Spleen (tissue), 11 donors: ENCODE data around the gene TUG1. TPM values are rescaled to one million over a fixed set of nuclear protein-coding genes. Genes with fewer than 3 reads are reported as not detected.

ENCODE experiments used
- DNase-seq: peaks from one replicate; pipeline ENCODE4 v3.0.0-alpha.2; 2020
- H3K27ac ChIP-seq, 8 donors: fragments of 200-600 bp; sonication (generic) in 7 of 8; 1 replicate in 4 of 8; 2 replicates in 4 of 8; pipeline versions ENCODE4 v1.5.0 to v1.8.0; 2016 to 2021; ENCODE audit warnings: inconsistent platforms in 4 of 8, mild to moderate bottlenecking in 4 of 8, moderate library complexity in 1 of 8
- H3K27me3 ChIP-seq, 7 donors: fragments of 200-600 bp; sonication (generic) in 6 of 7; replicated peaks in 1 of 7; 1 replicate in 4 of 7; 2 replicates in 3 of 7; pipeline versions ENCODE4 v1.5.0 to v1.8.0; 2016 to 2021; ENCODE audit warnings: inconsistent platforms in 3 of 7, mild to moderate bottlenecking in 1 of 7
- H3K36me3 ChIP-seq, 6 donors: fragments of 200-600 bp; sonication (generic) in 5 of 6; 1 replicate in 4 of 6; 2 replicates in 2 of 6; pipeline versions ENCODE4 v1.5.0 to v1.8.0; 2016 to 2021; ENCODE audit warnings: inconsistent platforms in 2 of 6
- H3K4me1 ChIP-seq, 6 donors: fragments of 200-600 bp; sonication (generic) in 5 of 6; 1 replicate in 3 of 6; 2 replicates in 3 of 6; pipeline versions ENCODE4 v1.5.0 to v1.8.0; 2016 to 2021; ENCODE audit warnings: inconsistent platforms in 3 of 6
- H3K4me3 ChIP-seq, 8 donors: fragments of 200-600 bp; sonication (generic) in 7 of 8; 1 replicate in 4 of 8; 2 replicates in 4 of 8; pipeline versions ENCODE4 v1.5.0 to v1.8.0; 2016 to 2021; ENCODE audit warnings: inconsistent platforms in 4 of 8, mild to moderate bottlenecking in 4 of 8, moderate library complexity in 2 of 8
- H3K9me3 ChIP-seq, 8 donors: fragments of 200-600 bp; sonication (generic) in 7 of 8; 1 replicate in 4 of 8; 2 replicates in 4 of 8; pipeline versions ENCODE4 v1.5.0 to v1.8.0; 2016 to 2021; ENCODE audit warnings: inconsistent platforms in 4 of 8
- POLR2A ChIP-seq, 3 donors: fragments of 450-650 bp; IDR thresholded peaks; one replicate each; pipeline ENCODE4 v1.5.1; 2017; ENCODE audit warnings: antibody characterized with exemption in 3 of 3, mild to moderate bottlenecking in 1 of 3
- POLR2AphosphoS5 ChIP-seq, 3 donors: sonication (generic); formaldehyde crosslinking; IDR thresholded peaks; one replicate each; pipeline ENCODE4 v1.5.1; 2017; ENCODE audit warnings: antibody characterized with exemption in 3 of 3
- WGBS, 5 donors: extraction: QIAGEN DNeasy Blood & Tissue Kit in 3 of 5; methylation state at CpG; one replicate each; pipeline versions ENCODE4 v1.1.5 to v1.1.7; 2013 to 2018; 5-methylcytosine and 5-hydroxymethylcytosine counted together
- intact Hi-C: fragments of 100-400 bp; cut with DNase I; formaldehyde crosslinking; loops from one replicate; pipeline ENCODE4 v1.15.0; 2023; ENCODE audit warnings: low total_unique reads
- polyA plus RNA-seq, 3 donors: library from polyadenylated mRNA; stranded (reverse); fragments of 200-250 nt; gene quantifications; one replicate each; pipeline ENCODE4 v1.2.1, GENCODE V29; 2013
- total RNA-seq, 7 donors: library from RNA; depleted of rRNA in 3 of 7; stranded (reverse); fragments of >200 nt in 3 of 7; fragmentation: NEBNext Ultra II Directional in 4 of 7; extraction: Animal tissue kit (Norgen Biotek cat#: 25700) in 4 of 7; gene quantifications; one replicate each; pipeline versions ENCODE4 v1.1.0 to v1.2.1, GENCODE V29; 2016 to 2021
- TF ChIP-seq, protein P1 (sequence below), 11 experiments: fragments of 200-600 bp in 7 of 11; fragments of 450-650 bp in 4 of 11; sonication (generic) in 4 of 11; IDR thresholded peaks in 8 of 11; conservative IDR thresholded peaks in 3 of 11; 1 replicate in 7 of 11; 2 replicates in 4 of 11; pipeline versions ENCODE4 v1.4.0 to v1.8.0; 2016 to 2021; ENCODE audit warnings: antibody characterized with exemption in 11 of 11, inconsistent platforms in 4 of 11, mild to moderate bottlenecking in 1 of 11
- donor health status: healthy with polysubstance abuse.
- donor health status: DM: no; HTN: no; CAD: no; lungs with moderate emphysema.
- donor health status: DM: no; HTN: no; CAD: no.
- donor health status: Bipolar disorder and iron deficiency.
- donor health status: healthy.
- donor health status: DM: no; HTN: no; CAD: no.
- donor health status: DM: yes; HTN: yes; CAD: no.

TUG1 gene
- total and polyA plus RNA-seq, 10 donors = 23.3 to 127 (median 85.0) TPM

DNA sequence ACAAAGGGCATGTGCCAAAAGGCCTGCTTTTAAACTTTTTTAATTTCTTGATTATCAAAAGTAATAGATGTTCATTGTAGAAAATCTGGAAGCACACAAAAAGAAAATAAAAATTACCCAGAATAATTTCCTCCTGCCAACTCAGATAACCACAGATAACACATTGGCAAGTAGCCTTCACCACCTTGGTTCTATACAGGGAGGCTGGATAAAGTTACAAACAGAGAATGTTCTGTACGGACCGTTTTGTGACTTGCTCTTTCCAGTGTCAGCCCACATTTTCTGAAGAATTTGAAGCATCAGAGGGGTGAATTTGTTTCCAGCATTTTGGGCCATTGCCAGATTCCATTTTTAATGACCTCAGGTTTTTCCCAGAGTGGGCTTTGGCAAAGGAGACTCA is 23.5 kb downstream of the TUG1 start:
- DNase-seq = no peak
- no peak overlapping the region for H3K4me3 ChIP-seq
- 61 to 87% (median 72%) methylated on average over 2 of the region's 2 CpGs for WGBS, 5 donors
- no peaks in the 10 kb centered on the region for H3K27me3 ChIP-seq
- H3K4me1 ChIP-seq = peaks cover 0 to 12% (median 0%) of the 10 kb centered on the region in 6 donors
- no peaks in the 10 kb centered on the region for H3K36me3 ChIP-seq
- no peak overlapping the region for H3K27ac ChIP-seq
- peaks cover 0 to 50% (median 26%) of the 10 kb centered on the region in 8 donors for H3K9me3 ChIP-seq
- intact Hi-C loops = no loop called here
- TF ChIP-seq POLR2A (IDR thresholded peaks at IDR 0.05) (no peak), POLR2AphosphoS5 (IDR thresholded peaks at IDR 0.05) (no peak)
- TF ChIP-seq, protein P1, sequence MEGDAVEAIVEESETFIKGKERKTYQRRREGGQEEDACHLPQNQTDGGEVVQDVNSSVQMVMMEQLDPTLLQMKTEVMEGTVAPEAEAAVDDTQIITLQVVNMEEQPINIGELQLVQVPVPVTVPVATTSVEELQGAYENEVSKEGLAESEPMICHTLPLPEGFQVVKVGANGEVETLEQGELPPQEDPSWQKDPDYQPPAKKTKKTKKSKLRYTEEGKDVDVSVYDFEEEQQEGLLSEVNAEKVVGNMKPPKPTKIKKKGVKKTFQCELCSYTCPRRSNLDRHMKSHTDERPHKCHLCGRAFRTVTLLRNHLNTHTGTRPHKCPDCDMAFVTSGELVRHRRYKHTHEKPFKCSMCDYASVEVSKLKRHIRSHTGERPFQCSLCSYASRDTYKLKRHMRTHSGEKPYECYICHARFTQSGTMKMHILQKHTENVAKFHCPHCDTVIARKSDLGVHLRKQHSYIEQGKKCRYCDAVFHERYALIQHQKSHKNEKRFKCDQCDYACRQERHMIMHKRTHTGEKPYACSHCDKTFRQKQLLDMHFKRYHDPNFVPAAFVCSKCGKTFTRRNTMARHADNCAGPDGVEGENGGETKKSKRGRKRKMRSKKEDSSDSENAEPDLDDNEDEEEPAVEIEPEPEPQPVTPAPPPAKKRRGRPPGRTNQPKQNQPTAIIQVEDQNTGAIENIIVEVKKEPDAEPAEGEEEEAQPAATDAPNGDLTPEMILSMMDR (IDR thresholded peaks at IDR 0.05 in 8 of 11, conservative IDR thresholded peaks at IDR 0.05 in 3 of 11) = no peak

DNA sequence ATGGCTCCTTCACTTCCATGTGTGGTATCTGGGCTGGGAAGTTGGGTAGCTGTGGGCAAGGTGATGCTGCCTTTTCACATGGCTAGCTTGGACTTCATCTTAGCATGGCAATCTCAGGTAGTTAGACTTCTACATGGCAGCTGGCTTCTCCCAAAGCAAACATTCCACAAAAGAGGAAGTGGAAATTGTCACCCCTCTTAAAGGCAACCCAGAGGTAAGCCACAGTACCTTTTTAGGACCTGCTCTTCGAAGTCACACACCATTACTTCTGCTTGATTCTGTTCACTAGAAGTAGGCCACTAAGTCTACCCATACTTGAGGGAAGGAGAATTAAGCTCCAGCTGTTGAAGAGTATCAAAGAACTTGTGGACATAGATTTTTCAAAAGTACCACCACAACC is 25.9 kb downstream of the TUG1 start:
- no peak for DNase-seq
- TF ChIP-seq, protein P1 (IDR thresholded peaks at IDR 0.05 in 8 of 11, conservative IDR thresholded peaks at IDR 0.05 in 3 of 11) = no peak
- TF ChIP-seq POLR2A (IDR thresholded peaks at IDR 0.05) (no peak), POLR2AphosphoS5 (IDR thresholded peaks at IDR 0.05) (no peak)
- no peak overlapping the region for H3K4me3 ChIP-seq
- peaks cover 0 to 16% (median 3%) of the 10 kb centered on the region in 6 donors for H3K4me1 ChIP-seq
- H3K27ac ChIP-seq = no peak overlapping the region
- intact Hi-C loops = no loop called here
- H3K27me3 ChIP-seq = no peaks in the 10 kb centered on the region
- H3K9me3 ChIP-seq = peaks cover 0 to 26% (median 12%) of the 10 kb centered on the region in 8 donors
- no peaks in the 10 kb centered on the region for H3K36me3 ChIP-seq
- 46 to 56% (median 50%) methylated on average over 1 of the region's 1 CpG for WGBS, 5 donors

GRCh38 chr22:30996462-30996861 is 27.4 kb downstream of the TUG1 start:
- intact Hi-C loops = no loop called here

GRCh38 chr22:30998329-30998728 is 29.3 kb downstream of the TUG1 start:
- no peak overlapping the region for H3K27ac ChIP-seq
- no peaks in the 10 kb centered on the region for H3K9me3 ChIP-seq
- intact Hi-C loops = no loop called here
- WGBS, 5 donors = 48 to 87% (median 74%) methylated on average over 4 of the region's 4 CpGs
- peaks cover 0 to 16% (median 3%) of the 10 kb centered on the region in 6 donors for H3K4me1 ChIP-seq
- no peaks in the 10 kb centered on the region for H3K36me3 ChIP-seq
- DNase-seq = no peak
- no peak overlapping the region for H3K4me3 ChIP-seq
- TF ChIP-seq, protein P1 (IDR thresholded peaks at IDR 0.05 in 8 of 11, conservative IDR thresholded peaks at IDR 0.05 in 3 of 11) = no peak
- TF ChIP-seq POLR2A (IDR thresholded peaks at IDR 0.05) (no peak), POLR2AphosphoS5 (IDR thresholded peaks at IDR 0.05) (no peak)
- H3K27me3 ChIP-seq = peaks cover 0 to 14% (median 0%) of the 10 kb centered on the region in 7 donors

More at GRCh38 chr22:30996462-30996861, 27.4 kb downstream of the TUG1 start:
- TF ChIP-seq POLR2AphosphoS5 (IDR thresholded peaks at IDR 0.05) (no peak), POLR2A (IDR thresholded peaks at IDR 0.05) (no peak)
- TF ChIP-seq, protein P1 (IDR thresholded peaks at IDR 0.05 in 8 of 11, conservative IDR thresholded peaks at IDR 0.05 in 3 of 11) = no peak
- no peak overlapping the region for H3K4me3 ChIP-seq
- H3K4me1 ChIP-seq = peaks cover 0 to 16% (median 3%) of the 10 kb centered on the region in 6 donors
- 35 to 51% (median 47%) methylated on average over 2 of the region's 2 CpGs for WGBS, 5 donors
- DNase-seq = no peak
- no peaks in the 10 kb centered on the region for H3K27me3 ChIP-seq
- H3K9me3 ChIP-seq = peaks cover 0 to 11% (median 7%) of the 10 kb centered on the region in 8 donors
- peak overlapping the region in 3 of 8 donors; percentile 5 to 30 (median 21) for H3K27ac ChIP-seq
- H3K36me3 ChIP-seq = no peaks in the 10 kb centered on the region
